CD4-positive, alpha-beta T cell treated with Interleukin-17A for 4 hours (primary cell): ENCODE measurements around the gene RPL32.
"Not testable (repeated sequence)": the region's sequence is repeated elsewhere in the genome, so short reads cannot be mapped to it uniquely, and the experiment has no call there.

Source experiments
- DNase-seq: peaks from one replicate; pipeline ENCODE4 v3.0.0-alpha.2; 2020; ENCODE audit warnings: mixed read lengths

The RPL32 gene

GRCh38 chr3:12868039-12869034 is 27.0 kb upstream of the RPL32 start:
- DNase-seq, result peak; percentile 70

- DNase-seq, result no peak
These were observed 25.5 kb upstream of the RPL32 start for GRCh38 chr3:12866836-12867235.

- no peak for DNase-seq
These were observed 23.9 kb upstream of the RPL32 start for GRCh38 chr3:12865271-12865670.

GRCh38 chr3:12862387-12862786 is 21.0 kb upstream of the RPL32 start:
- no peak for DNase-seq

- no peak for DNase-seq
These were observed 20.2 kb upstream of the RPL32 start for GRCh38 chr3:12861611-12862010.

GRCh38 chr3:12859840-12860239 is 18.5 kb upstream of the RPL32 start:
- DNase-seq, result no peak

GRCh38 chr3:12856626-12857025 is 15.3 kb upstream of the RPL32 start:
- no peak for DNase-seq

GRCh38 chr3:12854565-12854964 is 13.2 kb upstream of the RPL32 start:
- DNase-seq, result no peak

- DNase-seq, result not testable (repeated sequence)
These were observed 12.5 kb upstream of the RPL32 start for GRCh38 chr3:12853847-12854246.

GRCh38 chr3:12852201-12852600 is 10.8 kb upstream of the RPL32 start:
- no peak for DNase-seq

GRCh38 chr3:12845811-12846210 is 4.4 kb upstream of the RPL32 start:
- no peak for DNase-seq

- DNase-seq, result no peak
These were observed 1.1 kb upstream of the RPL32 start for GRCh38 chr3:12842469-12842868.

GRCh38 chr3:12841970-12842328 is 584 bp upstream of the RPL32 start:
- DNase-seq, result no peak

- peak; percentile 50 for DNase-seq
These were observed 695 bp downstream of the RPL32 start for GRCh38 chr3:12840591-12841148.

- not testable (repeated sequence) for DNase-seq
These were observed 1.2 kb downstream of the RPL32 start for GRCh38 chr3:12840148-12840547.

- DNase-seq, result no peak
These were observed 2.0 kb downstream of the RPL32 start for GRCh38 chr3:12839156-12839946.

GRCh38 chr3:12838179-12838965 is 3.0 kb downstream of the RPL32 start:
- DNase-seq, result no peak

GRCh38 chr3:12837295-12837986 is 3.9 kb downstream of the RPL32 start:
- DNase-seq, result no peak

- no peak for DNase-seq
These were observed 6.2 kb downstream of the RPL32 start for GRCh38 chr3:12835052-12835665.

- DNase-seq, result no peak
These were observed 7.9 kb downstream of the RPL32 start for GRCh38 chr3:12833222-12834161.
